GM13976 (cell line): Measurements from ENCODE around the gene GALC.
"Not testable (repeated sequence)": the region's sequence is repeated elsewhere in the genome, so short reads cannot be mapped to it uniquely, and the experiment has no call there.

Experiments
- DNase-seq: peaks from one replicate; pipeline ENCODE4 v3.0.0; 2012; ENCODE audit warnings: low spot score
- CTCF ChIP-seq: IDR thresholded peaks from 2 replicates; pipeline ENCODE4 v1.5.1; 2012; ENCODE audit warnings: borderline replicate concordance, mild to moderate bottlenecking; ENCODE audit not compliant: insufficient read depth; ENCODE audit errors: extremely low read depth, missing control alignments, control extremely low read depth
- in situ Hi-C: fragments of 300-500 bp; cut with MboI; formaldehyde crosslinking; loops from one replicate; pipeline ENCODE4 v1.12.0; 2022; ENCODE audit warnings: low sequenced_read_pairs, mixed read lengths, inconsistent platforms; ENCODE audit not compliant: unreplicated experiment

Gene GALC

GRCh38 chr14:88032373-88032772 is 39.4 kb upstream of the GALC start:
- in situ Hi-C loops, result no loop called here
- DNase-seq, result no peak
- TF ChIP-seq CTCF, result no peak

- TF ChIP-seq CTCF, result no peak
- in situ Hi-C loops, result no loop called here
- no peak for DNase-seq
Observed at GRCh38 chr14:88030892-88031291, 37.9 kb upstream of the GALC start.

- TF ChIP-seq CTCF, result no peak
- no peak for DNase-seq
- in situ Hi-C loops, result no loop called here
Observed at GRCh38 chr14:88030079-88030478, 37.1 kb upstream of the GALC start.

GRCh38 chr14:88029500-88029899 is 36.5 kb upstream of the GALC start:
- TF ChIP-seq CTCF, result no peak
- no peak for DNase-seq
- in situ Hi-C loops, result no loop called here

GRCh38 chr14:88026890-88027289 is 33.9 kb upstream of the GALC start:
- DNase-seq, result no peak
- no peak for TF ChIP-seq CTCF
- in situ Hi-C loops, result no loop called here

GRCh38 chr14:88025313-88025712 is 32.3 kb upstream of the GALC start:
- in situ Hi-C loops, result no loop called here
- DNase-seq, result no peak
- TF ChIP-seq CTCF, result no peak

GRCh38 chr14:88024252-88025086 is 31.5 kb upstream of the GALC start:
- in situ Hi-C loops, DNase-seq: not testable (repeated sequence)
